ENCODE measurements around the gene ING3.
"Not testable (repeated sequence)": the region's sequence is repeated elsewhere in the genome, so short reads cannot be mapped to it uniquely, and the experiment has no call there.

ING3 gene

DNA sequence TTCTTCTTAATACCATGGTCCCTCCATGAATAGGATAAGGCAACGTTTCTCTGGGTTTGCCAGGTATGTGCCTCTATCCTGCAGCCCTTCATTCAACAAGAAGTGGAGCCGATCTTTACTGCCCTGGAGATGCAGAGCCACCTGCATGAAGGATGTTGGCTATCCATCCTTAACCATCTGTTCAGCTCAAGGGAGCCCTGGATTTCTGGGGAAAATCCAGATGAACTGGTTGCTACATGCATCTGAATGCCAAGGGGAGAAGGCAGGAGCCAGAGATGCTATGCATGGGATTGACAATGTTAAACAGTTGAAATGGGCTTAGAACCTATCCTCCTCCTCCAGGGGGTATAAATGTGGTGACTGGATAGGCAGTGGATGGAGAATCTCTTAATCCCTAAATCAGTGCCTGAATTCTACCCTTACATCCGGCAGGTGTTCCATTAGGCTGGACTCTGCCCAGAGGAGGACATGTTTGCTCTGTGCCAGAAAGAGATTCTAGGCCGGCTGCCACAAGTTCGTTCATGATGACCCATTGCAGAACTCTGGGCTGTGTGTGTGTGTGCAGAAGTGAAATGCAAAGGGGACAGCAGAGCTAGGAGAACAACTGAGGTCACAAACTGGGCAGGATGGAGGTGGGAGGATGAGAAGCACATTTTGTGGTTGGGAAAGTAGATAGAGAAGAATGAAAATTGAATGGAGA lies 53.6 kb downstream of the ING3 start:
- DNase-seq, result no peak

GRCh38 chr7:121005058-121005457 lies 54.5 kb downstream of the ING3 start:
- DNase-seq, result not testable (repeated sequence)

- DNase-seq, result no peak
Observed at GRCh38 chr7:121005996-121006584, 55.5 kb downstream of the ING3 start.

DNA sequence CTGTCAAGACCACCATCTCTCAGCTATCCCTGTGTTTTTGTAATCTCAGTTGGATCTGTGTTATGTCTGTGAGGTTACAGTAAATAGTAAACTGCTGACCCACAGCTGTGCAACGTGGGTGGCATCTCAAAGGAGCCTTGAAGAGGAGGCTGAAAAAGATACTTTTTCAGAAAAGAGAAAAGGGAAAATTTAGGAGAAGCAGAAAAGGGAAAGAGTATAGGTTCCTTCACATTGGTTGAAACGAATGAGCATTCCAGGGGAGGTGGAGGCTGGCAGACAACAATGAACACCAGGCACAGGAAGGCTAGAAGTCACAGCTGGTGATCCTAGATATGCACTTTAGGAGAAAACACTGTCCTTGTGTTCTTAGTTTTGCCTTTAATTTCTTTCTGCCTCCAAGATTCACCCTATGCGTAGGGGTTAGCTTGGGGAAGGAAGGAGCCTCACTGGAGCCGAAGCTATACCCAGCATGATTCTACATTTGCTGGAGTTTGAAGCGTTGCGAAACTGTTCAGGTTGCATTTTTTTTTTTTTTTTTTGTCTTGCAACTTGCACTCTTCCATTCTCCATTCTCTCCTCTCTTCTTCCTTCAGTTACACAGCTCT lies 56.2 kb downstream of the ING3 start:
- DNase-seq, result no peak

- no peak for DNase-seq
Observed at GRCh38 chr7:121008816-121009215, 58.2 kb downstream of the ING3 start.

DNA sequence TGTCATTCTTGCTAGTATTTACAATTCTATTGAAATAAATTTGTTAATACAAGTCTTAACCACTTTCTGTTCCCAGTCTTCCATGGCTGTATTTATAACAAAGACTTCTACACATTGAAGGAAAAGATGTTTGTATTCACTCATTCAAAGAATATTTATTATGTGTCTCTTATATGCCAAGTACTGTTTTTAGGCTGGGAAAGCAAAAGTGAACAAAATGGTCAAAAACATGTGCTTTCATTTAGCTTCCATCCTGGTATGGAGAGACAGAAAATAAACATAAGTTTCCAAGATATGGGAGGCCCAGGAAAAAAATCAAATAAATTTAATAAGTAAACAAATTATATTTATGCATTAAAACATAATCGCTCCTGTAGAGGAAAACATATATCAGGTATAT lies 60.8 kb downstream of the ING3 start:
- DNase-seq, result no peak

GRCh38 chr7:121012170-121012874 lies 61.7 kb downstream of the ING3 start:
- DNase-seq, result no peak

GRCh38 chr7:121012919-121013318 lies 62.3 kb downstream of the ING3 start:
- no peak for DNase-seq

DNA sequence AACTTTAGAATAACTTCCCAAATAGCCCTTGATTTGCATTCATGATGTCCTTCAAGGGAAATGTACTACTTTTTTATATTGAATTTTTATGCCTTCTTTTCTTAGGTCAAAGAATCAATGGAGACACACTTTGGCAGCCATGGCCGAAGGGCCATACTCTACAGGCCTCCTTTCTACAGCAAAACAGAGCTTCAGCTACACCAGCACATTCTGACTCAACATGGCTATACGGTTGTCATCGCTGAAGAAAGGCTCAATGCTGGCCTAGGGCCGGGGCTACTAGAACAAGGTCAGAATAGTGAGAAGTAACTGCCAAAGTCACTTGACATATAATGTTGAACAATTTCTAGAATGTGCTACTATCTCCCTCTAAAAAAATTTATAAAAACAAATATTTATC lies 65.0 kb downstream of the ING3 start:
- DNase-seq, result no peak

- DNase-seq, result no peak
Observed at GRCh38 chr7:121016966-121017365, 66.4 kb downstream of the ING3 start.

- no peak for DNase-seq
Observed at GRCh38 chr7:121017586-121017985, 67.0 kb downstream of the ING3 start.

GRCh38 chr7:121019018-121019417 lies 68.4 kb downstream of the ING3 start:
- DNase-seq, result no peak

DNA sequence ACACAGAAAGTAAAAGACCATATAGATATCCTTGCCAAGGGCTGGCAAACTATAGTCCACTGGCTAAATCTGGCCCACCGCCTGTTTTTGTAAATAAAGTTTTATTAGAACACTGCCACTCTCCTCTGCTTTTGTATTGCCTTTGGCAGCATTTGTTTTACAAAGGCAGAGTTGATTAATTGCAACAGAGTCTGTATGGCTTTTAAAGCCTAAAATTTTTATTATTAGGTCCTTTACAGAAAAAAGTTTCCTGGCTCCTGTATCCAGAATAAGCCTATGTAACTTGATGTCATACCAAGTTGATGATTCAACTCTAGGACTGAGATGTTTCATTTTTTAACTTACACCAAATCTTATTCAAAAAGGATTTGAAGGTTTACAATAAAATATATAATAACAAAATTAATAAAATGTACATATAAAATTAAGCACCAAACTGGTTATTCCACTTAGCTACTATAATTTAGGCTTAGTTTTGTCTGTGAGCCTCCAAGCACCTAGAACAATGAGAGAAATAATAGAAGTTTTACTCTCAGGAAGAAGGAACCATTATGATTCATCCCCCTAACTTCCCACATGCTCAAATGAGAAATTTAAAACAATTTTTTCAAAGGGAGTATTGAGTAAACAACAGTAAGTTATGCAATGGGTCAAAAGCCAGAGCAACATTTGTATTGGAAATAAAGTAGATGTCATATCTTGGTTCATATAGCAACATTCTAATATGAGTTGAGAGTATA lies 69.8 kb downstream of the ING3 start:
- DNase-seq, result no peak

- DNase-seq, result no peak
Observed at GRCh38 chr7:121020989-121021969, 70.7 kb downstream of the ING3 start.

DNA sequence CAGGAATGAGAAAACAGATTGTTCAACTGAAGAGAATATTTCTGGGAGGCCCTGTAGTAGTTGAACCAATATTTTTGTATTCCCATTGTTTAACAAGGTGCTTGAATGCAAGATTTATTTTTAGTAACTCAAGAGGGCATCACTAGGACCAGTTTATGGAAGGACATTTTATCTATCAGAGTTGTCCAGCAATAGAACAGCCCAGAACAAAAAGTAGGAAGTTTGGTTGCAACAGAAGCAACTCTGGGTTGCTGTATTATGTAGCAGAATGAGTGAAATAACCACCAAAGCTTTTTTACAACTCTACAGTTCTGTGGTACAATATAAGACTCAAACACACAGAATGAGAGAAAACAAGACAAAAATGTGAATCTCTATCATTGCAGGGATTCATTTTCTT lies 72.6 kb downstream of the ING3 start:
- no peak for DNase-seq

GRCh38 chr7:121023683-121024511 lies 73.3 kb downstream of the ING3 start:
- no peak for DNase-seq

- no peak for DNase-seq
Observed at GRCh38 chr7:121024611-121025010, 74.0 kb downstream of the ING3 start.

- DNase-seq, result no peak
Observed at GRCh38 chr7:121026159-121026558, 75.6 kb downstream of the ING3 start.

GRCh38 chr7:121026577-121027111 lies 76.1 kb downstream of the ING3 start:
- DNase-seq, result no peak
